SJSA1 (cell line): ENCODE results near the gene HSPB1. TPM values are rescaled to one million over a fixed set of nuclear protein-coding genes. Genes with fewer than 3 reads are reported as not detected.
"Not testable (repeated sequence)": the region's sequence is repeated elsewhere in the genome, so short reads cannot be mapped to it uniquely, and the experiment has no call there.

ENCODE experiments used
- DNase-seq, 2 experiments: peaks; one replicate each; pipeline ENCODE4 v3.0.0-alpha.2; 2015 to 2020; ENCODE audit warnings: low spot score in 2 of 2, low read depth in 1 of 2
- H3K27ac ChIP-seq: fragments of 250-450 bp; sonication (Bioruptor Pico); 2 replicates; pipeline ENCODE4 v1.5.1; 2020; ENCODE audit warnings: mild to moderate bottlenecking, moderate library complexity
- H3K27me3 ChIP-seq: fragments of 250-450 bp; sonication (Bioruptor Pico); replicated peaks from 2 replicates; pipeline ENCODE4 v1.5.1; 2020; ENCODE audit warnings: mild to moderate bottlenecking, moderate library complexity
- H3K36me3 ChIP-seq: fragments of 250-450 bp; sonication (Bioruptor Pico); 2 replicates; pipeline ENCODE4 v1.5.1; 2020; ENCODE audit warnings: mild to moderate bottlenecking
- H3K4me1 ChIP-seq: fragments of 250-450 bp; sonication (Bioruptor Pico); replicated peaks from 2 replicates; pipeline ENCODE4 v1.6.1; 2021; ENCODE audit warnings: mild to moderate bottlenecking
- H3K4me3 ChIP-seq: fragments of 250-450 bp; sonication (Bioruptor Pico); 2 replicates; pipeline ENCODE4 v1.5.1; 2020; ENCODE audit warnings: mild to moderate bottlenecking
- H3K9me3 ChIP-seq: fragments of 250-450 bp; sonication (Bioruptor Pico); replicated peaks from 2 replicates; pipeline ENCODE4 v1.5.1; 2020; ENCODE audit warnings: mild to moderate bottlenecking
- total RNA-seq: library from RNA; depleted of rRNA; stranded (reverse); fragments of >200 nt; shearing (Covaris generic); gene quantifications from 2 replicates; pipeline ENCODE4 v1.2.3, GENCODE V29; 2014

The HSPB1 gene
- total RNA-seq, 1 experiment from 2014 or later, result 119 TPM

DNA sequence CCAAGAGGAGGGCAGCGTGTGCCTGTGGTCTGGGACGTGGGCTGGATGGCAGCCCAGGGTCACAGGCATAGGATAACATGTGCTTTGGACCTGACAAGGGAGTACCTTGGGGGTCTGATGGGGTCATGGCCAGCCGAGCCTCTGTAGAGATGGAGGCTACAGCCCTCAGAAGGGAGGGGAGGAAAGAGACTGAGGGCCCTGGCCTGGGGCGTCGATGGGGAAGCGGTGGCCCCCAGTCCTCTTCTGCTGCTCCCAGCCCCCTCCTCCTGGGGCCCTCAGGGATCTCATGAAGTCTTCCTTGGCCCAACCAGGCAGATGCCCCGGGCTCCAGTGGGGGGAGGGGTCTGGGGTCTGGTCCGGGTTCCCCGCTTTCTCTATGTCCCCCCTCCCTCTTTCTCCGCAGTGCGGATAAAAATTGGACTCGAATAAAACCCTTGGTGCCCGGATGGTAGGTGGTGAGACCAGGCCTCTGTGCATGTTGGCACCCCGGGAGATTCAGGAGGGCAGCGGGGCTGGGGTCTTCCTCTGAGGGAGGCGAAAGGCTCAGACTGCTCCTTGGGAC is 15.6 kb upstream of the HSPB1 start:
- Histone ChIP-seq H3K4me1 (peaks cover 24% of the 10 kb centered on the region), H3K36me3 (no peaks in the 10 kb centered on the region), H3K27ac (no peak overlapping the region), H3K27me3 (peaks cover 19% of the 10 kb centered on the region), H3K9me3 (no peaks in the 10 kb centered on the region), H3K4me3 (no peak overlapping the region)
- DNase-seq, result no peak

DNA sequence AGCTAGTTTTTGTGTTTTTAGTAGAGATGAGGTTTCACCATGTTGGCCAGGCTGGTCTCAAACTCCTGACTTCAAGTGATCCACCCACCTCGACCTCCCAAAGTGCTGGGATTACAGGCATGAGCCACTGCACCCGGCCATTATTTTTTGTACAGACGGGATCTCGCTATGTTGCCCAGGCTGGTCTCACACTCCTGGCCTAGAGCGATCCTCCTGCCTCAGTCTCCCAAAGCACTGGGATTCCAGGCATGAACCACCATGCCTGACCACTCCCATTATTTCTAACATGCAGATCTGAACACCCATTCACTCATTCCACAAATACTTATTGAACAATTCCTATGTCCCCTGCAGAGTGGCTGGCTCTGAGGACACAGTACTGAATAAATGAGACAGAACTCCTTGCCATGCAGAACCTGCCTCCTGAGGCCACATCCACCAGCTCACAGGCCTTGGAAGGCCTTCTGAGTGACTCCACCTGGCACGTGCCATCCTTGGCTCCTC is 11.6 kb upstream of the HSPB1 start:
- not testable (repeated sequence) for H3K9me3 ChIP-seq, H3K27me3 ChIP-seq, H3K36me3 ChIP-seq, DNase-seq, H3K4me3 ChIP-seq
- Histone ChIP-seq H3K27ac (peak overlapping the region; percentile 77), H3K4me1 (peaks cover 51% of the 10 kb centered on the region)

DNA sequence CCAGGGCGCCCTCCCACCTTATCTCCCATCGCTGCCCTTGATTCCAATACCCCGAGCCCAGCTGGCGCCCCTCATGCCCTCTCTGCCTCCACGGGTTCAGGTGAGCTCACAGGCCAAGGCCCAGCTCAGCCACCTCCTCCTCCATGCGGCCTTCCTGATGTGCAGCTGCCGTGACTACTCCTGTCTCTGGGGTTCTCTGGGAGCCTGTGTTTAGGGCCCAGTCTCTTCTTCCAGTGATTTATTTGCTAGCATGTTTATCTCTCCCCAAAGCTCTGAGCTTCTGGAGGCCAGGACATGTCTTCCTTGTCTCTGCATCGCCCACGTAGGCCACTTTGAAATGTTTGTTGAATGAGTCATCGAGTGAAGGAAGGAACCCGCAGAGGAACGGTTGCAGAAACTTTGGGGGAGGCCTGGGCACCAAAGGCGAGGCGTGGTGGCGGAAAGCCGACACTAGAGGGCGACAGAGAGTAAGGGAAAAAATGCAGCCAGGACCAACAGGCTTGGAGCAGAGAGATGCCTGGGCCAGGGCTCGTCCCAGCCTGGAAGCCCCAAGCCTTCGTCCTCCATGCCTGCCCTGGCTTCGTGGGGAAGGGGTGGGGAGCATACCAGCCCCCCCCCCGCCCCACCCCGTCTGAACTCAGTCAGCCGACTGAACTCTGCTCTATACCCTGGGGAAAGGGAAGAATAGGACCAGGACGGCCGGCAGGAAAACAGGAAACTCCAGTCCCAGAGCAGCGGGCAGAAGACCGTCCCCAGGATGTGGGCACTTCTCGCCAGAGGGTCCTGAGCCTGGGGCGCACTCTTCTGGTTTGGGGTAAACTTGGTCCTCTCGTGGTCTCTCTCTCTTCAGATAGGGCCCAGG is 10.9 kb upstream of the HSPB1 start:
- peak overlapping the region; percentile 83 for H3K27ac ChIP-seq
- peaks cover 51% of the 10 kb centered on the region for H3K4me1 ChIP-seq
- DNase-seq, result peak; percentile 96 to 100
- H3K4me3 ChIP-seq, result peak overlapping the region; percentile 8; the same call in 1 of the 2 replicates
- H3K36me3 ChIP-seq, result no peaks in the 10 kb centered on the region
- H3K9me3 ChIP-seq, result no peaks in the 10 kb centered on the region
- H3K27me3 ChIP-seq, result no peaks in the 10 kb centered on the region

DNA sequence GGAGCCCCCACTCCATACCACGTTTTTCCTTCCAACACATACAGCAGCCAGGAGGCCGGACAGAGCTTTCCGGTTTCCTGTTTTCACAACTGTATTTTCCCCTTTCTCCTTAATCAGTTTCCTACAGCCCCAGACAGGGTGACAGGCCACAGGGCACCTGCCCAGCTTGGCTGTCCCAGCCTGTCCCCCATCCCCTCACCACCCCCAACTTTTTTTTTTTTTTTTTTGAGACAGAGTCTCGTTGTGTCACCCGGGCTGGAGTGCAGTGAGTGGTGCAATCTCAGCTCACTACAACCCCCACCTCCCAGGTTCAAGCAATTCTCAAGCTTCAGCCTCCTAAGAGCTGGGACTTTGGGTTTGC is 10.3 kb upstream of the HSPB1 start:
- Histone ChIP-seq H3K4me3 (peak overlapping the region; percentile 8; the same call in 1 of the 2 replicates), H3K27me3 (no peaks in the 10 kb centered on the region), H3K4me1 (peaks cover 54% of the 10 kb centered on the region), H3K36me3 (no peaks in the 10 kb centered on the region), H3K27ac (peak overlapping the region; percentile 83), H3K9me3 (no peaks in the 10 kb centered on the region)
- DNase-seq, result no peak

DNA sequence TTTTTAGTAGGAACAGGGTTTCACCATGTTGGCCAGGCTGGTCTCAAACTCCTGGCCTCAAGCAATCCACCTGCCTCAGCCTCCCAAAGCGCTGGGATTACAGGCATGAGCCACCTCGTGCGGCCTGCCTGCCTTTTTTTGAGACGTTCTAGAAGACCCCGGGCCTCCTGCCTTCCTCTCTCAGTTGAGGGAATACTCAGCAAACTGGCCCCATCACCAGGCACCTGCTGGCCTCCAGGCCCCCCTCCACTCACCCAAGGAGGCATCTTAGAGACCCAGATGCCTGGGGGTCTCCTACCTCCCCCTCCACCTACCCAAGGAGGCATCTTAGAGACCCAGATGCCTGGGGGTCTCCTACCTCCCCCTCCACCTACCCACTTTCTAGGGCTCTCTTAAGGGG is 9.6 kb upstream of the HSPB1 start:
- not testable (repeated sequence) for H3K27ac ChIP-seq, H3K27me3 ChIP-seq, H3K4me3 ChIP-seq, H3K36me3 ChIP-seq, H3K9me3 ChIP-seq, DNase-seq
- peaks cover 54% of the 10 kb centered on the region for H3K4me1 ChIP-seq

DNA sequence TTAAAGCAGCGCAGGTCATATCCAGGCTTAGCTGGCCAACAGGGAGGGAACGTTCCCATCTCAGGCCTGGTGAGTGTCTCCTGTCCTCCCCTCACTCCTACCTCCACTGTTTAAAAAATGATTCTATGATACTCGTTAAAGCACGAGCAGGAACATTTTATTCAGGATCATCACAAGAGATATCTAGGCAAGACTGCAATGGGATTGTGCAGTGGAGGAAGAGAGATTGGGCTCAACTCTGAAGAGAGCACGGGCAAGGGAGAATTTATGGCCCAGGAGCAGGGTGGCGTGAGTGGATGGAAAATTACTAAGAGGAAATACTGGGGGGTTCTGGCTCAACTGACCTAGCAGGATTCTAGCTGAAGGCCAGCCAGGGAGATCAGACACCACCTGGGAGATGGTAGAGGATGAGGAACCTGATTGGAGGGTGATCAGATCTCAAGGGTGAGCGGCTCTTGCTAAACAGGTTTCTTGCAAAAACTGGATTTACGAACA is 9.0 kb upstream of the HSPB1 start:
- Histone ChIP-seq H3K27ac (peak overlapping the region; percentile 85), H3K9me3 (no peaks in the 10 kb centered on the region), H3K36me3 (no peaks in the 10 kb centered on the region), H3K27me3 (no peaks in the 10 kb centered on the region), H3K4me3 (no peak overlapping the region), H3K4me1 (peaks cover 54% of the 10 kb centered on the region)
- DNase-seq, result no peak

DNA sequence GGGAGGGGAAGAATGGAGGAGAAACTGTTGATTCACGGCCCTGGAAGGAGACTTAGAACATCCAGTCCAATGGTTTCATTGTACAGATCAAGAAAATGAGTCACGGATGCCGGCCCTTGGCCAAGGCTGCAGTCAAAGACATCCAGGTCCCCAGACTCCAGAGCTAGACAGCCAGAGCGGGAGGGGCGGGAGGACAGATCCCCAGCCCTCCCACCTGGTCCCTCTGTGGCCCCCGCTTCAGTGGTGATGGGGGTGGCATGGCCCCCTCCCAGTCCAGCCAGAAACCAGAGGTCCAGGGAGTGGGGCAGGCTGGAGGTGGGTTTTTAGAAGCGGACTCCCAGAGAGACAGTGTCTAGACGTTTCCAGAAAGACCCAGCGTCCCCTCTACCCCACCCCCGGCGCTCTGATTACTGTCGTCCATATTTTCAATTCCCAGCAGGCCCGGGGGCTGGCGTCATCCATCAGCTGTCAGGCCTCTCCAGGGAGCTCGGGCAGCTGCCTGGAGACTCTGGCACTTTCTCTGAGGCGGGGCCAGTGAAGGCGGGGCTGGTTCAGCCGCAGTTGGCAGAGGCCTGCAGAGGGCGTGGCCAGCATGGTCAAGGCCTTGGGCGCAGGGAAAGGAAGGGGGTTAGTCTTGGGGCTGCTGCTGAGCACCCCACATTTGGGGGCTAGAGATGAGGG is 8.0 kb upstream of the HSPB1 start:
- Histone ChIP-seq H3K4me1 (peaks cover 54% of the 10 kb centered on the region), H3K4me3 (peak overlapping the region; percentile 26), H3K36me3 (no peaks in the 10 kb centered on the region), H3K27ac (peak overlapping the region; percentile 85), H3K27me3 (no peaks in the 10 kb centered on the region), H3K9me3 (no peaks in the 10 kb centered on the region)
- peak; percentile 92 to 97 for DNase-seq

DNA sequence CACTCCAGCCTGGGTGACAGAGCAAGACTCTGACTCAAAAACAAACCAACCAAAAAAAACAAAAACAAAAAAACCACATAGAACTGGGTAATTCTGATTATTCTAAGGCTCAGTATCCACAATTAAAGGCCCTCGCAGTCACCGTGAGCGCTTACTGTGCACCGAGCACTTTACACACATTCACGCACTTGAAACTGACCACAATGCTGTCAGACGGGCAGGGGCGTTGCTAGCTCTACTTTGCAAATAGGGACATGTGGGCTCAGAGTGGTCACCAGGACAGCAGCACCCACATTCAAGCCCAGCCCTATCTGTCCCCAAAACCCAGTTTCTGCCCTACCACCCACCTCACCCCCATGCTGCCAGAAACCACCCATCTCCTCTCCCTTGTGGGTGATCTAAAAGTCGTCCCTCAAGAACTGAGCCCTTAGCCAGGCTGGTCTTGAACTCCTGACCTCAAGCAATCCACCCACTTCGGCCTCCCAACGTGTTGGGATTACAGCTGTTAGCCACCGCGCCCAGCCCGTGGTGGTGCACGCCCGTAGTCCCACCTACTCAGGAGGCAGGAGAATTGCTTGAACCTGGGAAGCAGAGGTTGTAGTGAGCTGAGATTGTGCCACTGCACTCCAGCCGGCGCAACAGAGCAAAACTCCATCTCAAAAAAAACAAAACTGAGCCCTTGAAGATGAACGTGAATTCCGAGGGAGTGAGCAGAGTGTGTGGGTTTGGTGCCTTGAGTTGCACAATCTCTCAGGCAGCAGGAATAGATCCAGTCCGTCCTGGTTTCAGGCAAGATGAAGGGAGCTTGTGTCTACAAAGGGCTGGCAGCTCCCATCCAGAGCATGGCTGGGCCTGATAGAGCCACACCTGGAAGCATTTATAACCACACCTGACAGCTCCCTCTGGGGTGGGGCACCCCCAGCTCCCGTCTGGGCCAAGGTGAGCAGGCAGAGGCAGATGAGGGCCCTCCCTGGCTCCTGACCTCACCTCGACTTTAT is 5.4 kb upstream of the HSPB1 start:
- Histone ChIP-seq H3K27ac (no peak overlapping the region), H3K9me3 (no peaks in the 10 kb centered on the region), H3K4me1 (peaks cover 37% of the 10 kb centered on the region), H3K27me3 (no peaks in the 10 kb centered on the region), H3K36me3 (no peaks in the 10 kb centered on the region), H3K4me3 (no peak overlapping the region)
- no peak for DNase-seq

DNA sequence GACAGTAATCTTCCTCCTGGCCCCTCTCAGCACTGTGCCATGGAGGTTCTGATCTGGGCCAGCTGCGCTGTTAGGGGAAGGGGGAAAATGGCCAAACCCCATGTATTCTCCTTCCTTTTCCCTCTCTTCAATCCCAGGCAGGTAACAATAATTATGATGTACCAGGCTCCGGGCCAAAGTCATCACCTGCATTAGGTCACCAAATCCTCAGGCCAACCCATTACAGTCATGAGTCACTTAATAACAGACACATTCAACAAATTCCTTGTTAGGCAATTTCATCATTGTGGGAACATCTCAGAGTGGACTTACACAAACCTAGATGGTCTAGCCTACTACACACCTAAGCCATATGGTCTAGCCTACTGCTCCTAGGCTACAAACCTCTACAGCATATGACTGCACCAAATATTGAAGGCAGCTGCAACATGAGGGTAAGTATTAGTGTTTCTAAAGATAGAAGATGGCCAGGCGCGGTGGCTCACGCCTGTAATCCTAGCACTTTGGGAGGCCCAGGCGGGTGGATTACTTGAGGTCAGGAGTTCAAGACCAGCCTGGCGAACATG is 2.2 kb upstream of the HSPB1 start:
- no peak overlapping the region for H3K4me3 ChIP-seq
- H3K9me3 ChIP-seq, result no peaks in the 10 kb centered on the region
- H3K27ac ChIP-seq, result no peak overlapping the region
- H3K27me3 ChIP-seq, result no peaks in the 10 kb centered on the region
- peaks cover 27% of the 10 kb centered on the region for H3K36me3 ChIP-seq
- H3K4me1 ChIP-seq, result peaks cover 24% of the 10 kb centered on the region
- no peak for DNase-seq

DNA sequence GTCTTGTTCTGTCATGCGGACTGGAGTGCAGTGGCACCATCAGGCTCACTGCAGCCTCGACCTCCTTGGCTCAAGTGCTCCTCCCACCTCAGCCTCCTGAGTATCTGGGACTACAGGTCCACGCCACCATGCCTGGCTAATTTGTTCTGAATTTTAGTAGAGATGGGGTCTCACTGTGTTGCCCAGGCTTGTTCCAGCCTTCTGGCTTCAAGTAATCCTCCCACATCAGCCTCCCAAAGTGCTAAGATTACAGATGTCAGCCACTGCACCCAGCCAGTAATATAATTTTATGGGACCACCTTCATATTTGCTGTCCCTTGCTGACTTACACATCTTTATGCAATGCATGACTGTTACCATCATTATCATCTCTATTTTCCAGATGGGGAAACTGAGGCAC is 1.5 kb upstream of the HSPB1 start:
- DNase-seq, result no peak
- peaks cover 20% of the 10 kb centered on the region for H3K4me1 ChIP-seq

DNA sequence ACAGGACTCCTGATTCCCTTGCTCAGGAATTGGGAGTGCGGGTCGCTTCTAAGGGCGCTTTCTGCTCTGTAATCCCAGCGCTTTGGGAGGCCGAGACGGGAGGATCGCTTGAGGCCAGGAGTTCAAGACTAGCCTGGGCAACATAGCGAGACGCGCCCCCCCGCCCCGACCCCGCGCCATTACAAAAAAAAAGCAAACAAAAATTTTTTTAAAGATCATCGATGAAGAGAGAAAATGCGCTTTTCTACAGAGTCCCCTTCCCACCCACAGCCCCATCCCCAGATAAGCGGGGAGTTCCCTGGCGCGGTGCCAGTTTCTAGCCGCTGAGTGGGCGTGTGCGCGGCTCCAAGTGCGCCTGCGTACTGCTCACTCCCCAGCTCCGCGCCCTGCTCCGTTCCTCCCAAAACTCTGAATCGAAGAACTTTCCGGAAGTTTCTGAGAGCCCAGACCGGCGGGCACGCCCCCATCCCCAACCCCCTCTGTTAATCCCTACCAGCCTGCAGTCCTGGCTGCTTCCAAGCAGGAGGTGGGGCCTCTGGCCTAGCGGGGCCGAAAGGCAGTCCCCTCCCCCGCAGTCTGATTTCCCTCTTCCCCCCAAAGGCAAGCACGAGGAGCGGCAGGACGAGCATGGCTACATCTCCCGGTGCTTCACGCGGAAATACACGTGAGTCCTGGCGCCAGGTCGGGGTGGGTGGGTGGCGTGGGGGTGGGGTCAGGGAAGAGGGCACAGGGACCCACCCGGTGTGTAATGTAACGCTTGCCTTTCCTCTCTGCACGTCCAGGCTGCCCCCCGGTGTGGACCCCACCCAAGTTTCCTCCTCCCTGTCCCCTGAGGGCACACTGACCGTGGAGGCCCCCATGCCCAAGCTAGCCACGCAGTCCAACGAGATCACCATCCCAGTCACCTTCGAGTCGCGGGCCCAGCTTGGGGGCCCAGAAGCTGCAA is 1.0 kb downstream of the HSPB1 start:
- Histone ChIP-seq H3K9me3 (no peaks in the 10 kb centered on the region), H3K27me3 (no peaks in the 10 kb centered on the region), H3K27ac (peak overlapping the region; percentile 57), H3K36me3 (peaks cover 27% of the 10 kb centered on the region), H3K4me1 (peaks cover 21% of the 10 kb centered on the region), H3K4me3 (peak overlapping the region; percentile 76)
- DNase-seq, result peak; percentile 87 to 94

More for the DNA sequence above, 1.5 kb upstream of the HSPB1 start:
- Histone ChIP-seq H3K4me3 (no peak overlapping the region), H3K36me3 (peaks cover 27% of the 10 kb centered on the region), H3K9me3 (no peaks in the 10 kb centered on the region), H3K27ac (no peak overlapping the region), H3K27me3 (no peaks in the 10 kb centered on the region)

DNA sequence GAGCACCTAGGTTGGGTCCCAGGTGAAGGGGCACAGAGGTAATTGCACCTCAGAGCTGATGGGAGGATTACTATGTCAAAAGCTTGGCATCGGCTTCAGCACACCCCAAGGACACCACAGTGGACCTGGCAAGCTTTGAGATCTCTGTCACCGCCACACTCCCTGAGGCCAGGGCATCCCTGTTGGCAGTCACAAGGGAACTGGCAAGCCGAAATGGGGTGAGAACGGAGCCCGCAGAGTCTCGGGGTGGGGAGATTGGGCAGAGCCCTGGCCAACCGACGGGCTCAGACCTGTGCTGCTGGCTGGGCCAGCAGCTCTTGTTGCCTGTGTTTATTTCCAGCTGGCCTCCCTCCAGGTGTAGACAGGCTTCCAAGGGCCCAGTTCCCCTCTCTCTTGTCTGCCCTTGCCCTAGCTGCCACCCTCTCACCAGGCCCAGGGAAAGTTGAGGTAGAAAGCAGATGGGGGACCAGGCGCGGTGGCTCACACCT is 2.5 kb downstream of the HSPB1 start:
- Histone ChIP-seq H3K4me3 (no peak overlapping the region), H3K27ac (no peak overlapping the region), H3K9me3 (no peaks in the 10 kb centered on the region), H3K27me3 (no peaks in the 10 kb centered on the region), H3K36me3 (peaks cover 27% of the 10 kb centered on the region), H3K4me1 (peaks cover 21% of the 10 kb centered on the region)
- no peak for DNase-seq
